ENCODE measurements around the gene DPY19L2.
"Not testable (repeated sequence)": the region's sequence is repeated elsewhere in the genome, so short reads cannot be mapped to it uniquely, and the experiment has no call there.

DNA sequence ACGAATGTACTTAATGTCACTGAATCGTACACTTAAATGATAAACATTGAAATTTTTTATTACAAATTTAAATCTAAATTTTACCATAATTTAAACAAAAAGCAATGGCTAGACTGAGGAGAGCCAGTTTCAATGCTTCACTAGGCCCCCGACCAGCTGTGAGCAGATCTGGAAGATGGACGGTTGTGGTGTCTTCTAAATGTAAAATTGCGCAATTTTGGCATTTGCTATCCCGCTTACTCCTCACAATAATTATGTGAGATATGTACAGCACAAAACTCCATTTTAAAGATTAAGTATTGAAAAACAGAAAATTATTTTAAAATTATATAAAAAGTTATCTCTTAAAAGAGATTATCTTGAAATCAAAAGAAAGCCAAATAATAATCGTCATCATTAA, 5.3 kb downstream of the DPY19L2 start:
- TF ChIP-seq, protein P1, sequence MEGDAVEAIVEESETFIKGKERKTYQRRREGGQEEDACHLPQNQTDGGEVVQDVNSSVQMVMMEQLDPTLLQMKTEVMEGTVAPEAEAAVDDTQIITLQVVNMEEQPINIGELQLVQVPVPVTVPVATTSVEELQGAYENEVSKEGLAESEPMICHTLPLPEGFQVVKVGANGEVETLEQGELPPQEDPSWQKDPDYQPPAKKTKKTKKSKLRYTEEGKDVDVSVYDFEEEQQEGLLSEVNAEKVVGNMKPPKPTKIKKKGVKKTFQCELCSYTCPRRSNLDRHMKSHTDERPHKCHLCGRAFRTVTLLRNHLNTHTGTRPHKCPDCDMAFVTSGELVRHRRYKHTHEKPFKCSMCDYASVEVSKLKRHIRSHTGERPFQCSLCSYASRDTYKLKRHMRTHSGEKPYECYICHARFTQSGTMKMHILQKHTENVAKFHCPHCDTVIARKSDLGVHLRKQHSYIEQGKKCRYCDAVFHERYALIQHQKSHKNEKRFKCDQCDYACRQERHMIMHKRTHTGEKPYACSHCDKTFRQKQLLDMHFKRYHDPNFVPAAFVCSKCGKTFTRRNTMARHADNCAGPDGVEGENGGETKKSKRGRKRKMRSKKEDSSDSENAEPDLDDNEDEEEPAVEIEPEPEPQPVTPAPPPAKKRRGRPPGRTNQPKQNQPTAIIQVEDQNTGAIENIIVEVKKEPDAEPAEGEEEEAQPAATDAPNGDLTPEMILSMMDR (IDR thresholded peaks at IDR 0.05), result not testable (repeated sequence)
- TF ChIP-seq POLR2A, POLR2AphosphoS5 (IDR thresholded peaks at IDR 0.05): not testable (repeated sequence)
